AG09319 (cell line): ENCODE measurements around the gene GIMAP8.

Experiments
- DNase-seq: peaks from one replicate; pipeline ENCODE4 v3.0.0-alpha.2; 2010; ENCODE audit warnings: low read depth; ENCODE audit errors: extremely low read depth
- TF ChIP-seq, protein P1 (sequence below): IDR thresholded peaks from 2 replicates; pipeline ENCODE4 v1.5.1; 2011; ENCODE audit warnings: low read depth, mild to moderate bottlenecking, inconsistent platforms, low read length, moderate library complexity

Gene GIMAP8

DNA sequence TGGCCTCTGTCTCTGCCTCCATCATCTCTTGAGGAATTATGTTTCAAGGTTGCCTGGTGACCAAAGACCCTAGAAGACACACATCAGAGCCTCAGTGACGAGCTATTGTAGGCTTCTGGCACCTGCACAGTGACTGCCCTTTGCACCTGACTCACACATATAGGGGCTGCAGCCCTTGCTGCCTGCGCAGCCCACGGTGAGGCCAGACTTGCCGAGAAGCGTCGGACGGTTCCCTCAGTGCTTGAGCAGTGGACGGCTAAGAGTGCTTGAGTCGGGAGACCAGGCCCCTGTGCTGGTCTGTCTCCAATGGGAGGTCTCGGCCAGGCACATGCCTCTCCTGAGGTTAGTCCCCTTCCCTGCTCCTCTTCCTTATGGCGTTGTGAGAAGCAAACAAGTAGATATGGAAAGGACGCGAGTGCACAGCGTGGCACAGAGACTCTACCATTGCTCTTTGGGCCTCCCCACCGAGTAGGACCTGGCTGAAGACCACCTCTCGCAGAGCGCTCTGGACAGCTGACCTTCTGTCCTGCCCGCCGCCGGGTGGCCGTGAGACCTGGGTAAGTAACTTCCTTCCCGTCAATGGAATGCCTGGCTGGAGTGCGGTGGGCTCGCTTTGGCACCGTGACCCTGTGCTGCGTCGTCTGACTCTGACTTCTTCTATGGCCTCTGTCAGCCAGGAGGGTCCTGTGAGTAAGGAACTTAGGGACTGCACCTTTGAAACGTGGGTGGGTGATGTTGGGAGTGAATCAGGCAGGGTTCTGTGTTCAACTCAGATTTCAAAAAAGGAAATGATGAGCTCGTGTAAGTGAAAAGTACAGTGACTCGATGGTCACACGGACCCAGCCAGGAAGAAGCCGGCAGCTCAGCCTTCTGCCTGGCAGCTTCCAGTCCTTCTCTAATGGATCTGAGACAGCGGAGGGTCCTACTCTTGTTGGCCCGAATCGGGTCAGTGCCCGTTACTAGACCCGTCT is 37.6 kb upstream of the GIMAP8 start:
- TF ChIP-seq, protein P1, sequence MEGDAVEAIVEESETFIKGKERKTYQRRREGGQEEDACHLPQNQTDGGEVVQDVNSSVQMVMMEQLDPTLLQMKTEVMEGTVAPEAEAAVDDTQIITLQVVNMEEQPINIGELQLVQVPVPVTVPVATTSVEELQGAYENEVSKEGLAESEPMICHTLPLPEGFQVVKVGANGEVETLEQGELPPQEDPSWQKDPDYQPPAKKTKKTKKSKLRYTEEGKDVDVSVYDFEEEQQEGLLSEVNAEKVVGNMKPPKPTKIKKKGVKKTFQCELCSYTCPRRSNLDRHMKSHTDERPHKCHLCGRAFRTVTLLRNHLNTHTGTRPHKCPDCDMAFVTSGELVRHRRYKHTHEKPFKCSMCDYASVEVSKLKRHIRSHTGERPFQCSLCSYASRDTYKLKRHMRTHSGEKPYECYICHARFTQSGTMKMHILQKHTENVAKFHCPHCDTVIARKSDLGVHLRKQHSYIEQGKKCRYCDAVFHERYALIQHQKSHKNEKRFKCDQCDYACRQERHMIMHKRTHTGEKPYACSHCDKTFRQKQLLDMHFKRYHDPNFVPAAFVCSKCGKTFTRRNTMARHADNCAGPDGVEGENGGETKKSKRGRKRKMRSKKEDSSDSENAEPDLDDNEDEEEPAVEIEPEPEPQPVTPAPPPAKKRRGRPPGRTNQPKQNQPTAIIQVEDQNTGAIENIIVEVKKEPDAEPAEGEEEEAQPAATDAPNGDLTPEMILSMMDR, result no peak
- DNase-seq, result no peak

GRCh38 chr7:150413640-150414081 is 36.8 kb upstream of the GIMAP8 start:
- TF ChIP-seq, protein P1, result no peak
- DNase-seq, result no peak

DNA sequence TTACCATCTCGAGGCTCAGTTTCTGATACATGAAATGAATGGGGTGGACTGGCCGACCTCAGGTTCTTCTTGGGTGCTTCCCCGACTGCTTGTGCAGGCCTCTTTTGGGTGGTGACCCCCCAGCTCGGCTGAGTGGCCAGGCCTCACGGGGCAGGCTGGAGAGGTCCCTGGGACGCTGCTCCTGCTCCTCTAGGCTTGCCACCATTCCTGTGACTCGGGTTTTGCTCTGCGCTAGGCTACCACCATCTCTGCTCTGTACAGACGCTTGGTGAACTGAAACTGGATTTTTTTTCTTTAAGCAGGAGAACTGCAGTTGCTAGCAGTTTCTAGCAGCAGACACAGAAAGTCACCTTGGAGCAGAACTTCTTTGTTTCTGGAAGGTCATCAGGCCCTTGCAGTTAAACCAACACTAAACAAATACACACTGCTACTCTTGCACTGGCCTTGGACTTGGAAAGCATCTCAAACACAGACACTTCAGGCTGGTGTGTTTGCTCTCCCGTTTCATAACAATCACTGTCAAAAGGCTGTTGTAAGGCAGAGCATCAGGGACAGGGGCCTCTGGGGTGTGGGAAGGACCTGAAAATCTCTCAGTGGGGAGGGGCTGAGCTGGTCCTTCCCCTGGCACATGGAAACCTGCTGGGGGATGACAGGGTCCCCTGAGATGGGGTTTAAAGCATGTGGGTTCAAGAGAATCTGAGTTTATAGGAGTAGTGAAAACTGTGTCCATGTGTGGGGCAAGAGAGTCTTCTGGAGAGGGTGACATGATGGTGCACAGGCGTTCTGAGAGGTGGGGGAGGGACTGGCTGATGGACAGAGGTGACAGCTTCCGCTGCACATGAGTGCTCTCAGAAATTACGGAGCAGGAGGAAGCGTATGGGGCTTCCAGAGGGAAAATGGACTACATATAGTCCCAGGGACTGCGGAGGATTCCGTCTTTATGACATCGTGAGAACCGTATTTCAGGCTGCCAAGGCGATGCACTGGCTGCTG is 35.0 kb upstream of the GIMAP8 start:
- DNase-seq, result no peak
- TF ChIP-seq, protein P1, result no peak

DNA sequence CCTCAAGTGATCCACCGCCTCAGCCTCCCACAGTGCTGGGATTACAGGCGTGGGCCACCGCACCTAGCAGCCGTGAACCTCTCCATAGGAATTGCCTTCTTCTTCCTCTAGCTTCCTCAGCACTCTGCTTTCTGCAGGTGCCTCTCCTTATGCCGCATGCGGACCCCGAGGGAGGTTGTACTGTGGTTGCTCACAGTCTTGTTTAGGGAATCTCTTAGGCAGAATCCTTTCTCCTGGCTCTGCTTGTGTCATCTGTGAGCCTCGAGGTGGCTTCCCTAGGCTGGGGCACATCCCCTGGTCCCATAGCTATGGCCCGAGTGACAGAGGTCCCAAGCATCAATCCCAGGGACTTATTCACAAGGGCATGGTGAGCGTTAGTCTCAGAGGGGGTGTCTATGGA is 33.2 kb upstream of the GIMAP8 start:
- DNase-seq, result no peak
- TF ChIP-seq, protein P1, result no peak

DNA sequence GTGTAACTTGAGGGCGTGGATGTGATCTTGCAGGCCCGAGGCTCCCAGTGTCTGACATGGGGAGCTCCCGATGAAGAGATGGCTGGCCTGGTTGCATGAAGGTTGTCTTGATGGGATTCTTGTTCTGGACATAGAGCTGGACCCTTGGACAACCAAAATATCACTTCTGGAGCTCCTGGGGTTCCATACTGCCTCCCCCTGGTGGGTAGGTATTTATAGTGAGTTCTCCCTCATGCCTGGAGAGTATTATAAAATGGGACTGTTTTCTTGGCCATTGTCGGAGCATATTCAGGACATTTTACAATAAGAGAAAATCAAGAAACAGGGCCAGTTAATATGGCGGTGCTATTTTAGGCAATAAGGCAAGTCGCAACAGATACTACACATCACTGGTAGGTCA is 32.6 kb upstream of the GIMAP8 start:
- TF ChIP-seq, protein P1, result no peak; the same call in 1 of the 2 replicates
- DNase-seq, result no peak

- DNase-seq, result no peak
- TF ChIP-seq, protein P1, result no peak
Observed at GRCh38 chr7:150420242-150420641, 30.2 kb upstream of the GIMAP8 start.
